Tibial artery (tissue), 4 donors: ENCODE results near the gene NBL1.
"Not testable (repeated sequence)": the region's sequence is repeated elsewhere in the genome, so short reads cannot be mapped to it uniquely, and the experiment has no call there.

ENCODE experiments used
- DNase-seq, 2 donors: peaks; one replicate each; pipeline ENCODE4 v3.0.0-alpha.2; 2019
- H3K27ac ChIP-seq, 2 donors: fragments of 200-600 bp; sonication (generic) in 1 of 2; 1 replicate in 1 of 2; 2 replicates in 1 of 2; pipeline ENCODE4 v1.5.1; 2018 to 2019; ENCODE audit warnings: mild to moderate bottlenecking in 1 of 2
- H3K27me3 ChIP-seq, 2 donors: fragments of 200-600 bp; sonication (generic) in 1 of 2; one replicate each; pipeline versions ENCODE4 v1.5.1 to v1.6.0; 2016 to 2019
- H3K36me3 ChIP-seq, 3 donors: fragments of 200-600 bp; sonication (generic) in 2 of 3; one replicate each; pipeline ENCODE4 v1.5.1; 2016 to 2019; ENCODE audit warnings: mild to moderate bottlenecking in 2 of 3
- H3K4me1 ChIP-seq, 4 donors: fragments of 200-600 bp; sonication (generic) in 2 of 4; 1 replicate in 3 of 4; 2 replicates in 1 of 4; pipeline ENCODE4 v1.5.1; 2016 to 2019
- H3K4me3 ChIP-seq, 2 donors: fragments of 200-600 bp; sonication (generic) in 1 of 2; 1 replicate in 1 of 2; 2 replicates in 1 of 2; pipeline ENCODE4 v1.5.1; 2018 to 2019; ENCODE audit warnings: mild to moderate bottlenecking in 2 of 2
- H3K9me3 ChIP-seq, 3 donors: fragments of 200-600 bp; sonication (generic) in 1 of 3; one replicate each; pipeline ENCODE4 v1.5.1; 2016 to 2019
- intact Hi-C: fragments of 100-400 bp; cut with DNase I; formaldehyde crosslinking; loops from one replicate; pipeline ENCODE4 v1.15.0; 2023; ENCODE audit warnings: low total_unique reads
- TF ChIP-seq, protein P1 (sequence below), 2 experiments: fragments of 200-600 bp in 1 of 2; fragments of 450-650 bp in 1 of 2; IDR thresholded peaks; one replicate each; pipeline ENCODE4 v1.5.1; 2017 to 2019; ENCODE audit warnings: antibody characterized with exemption in 2 of 2, mild to moderate bottlenecking in 1 of 2, moderate library complexity in 1 of 2

NBL1 gene

DNA sequence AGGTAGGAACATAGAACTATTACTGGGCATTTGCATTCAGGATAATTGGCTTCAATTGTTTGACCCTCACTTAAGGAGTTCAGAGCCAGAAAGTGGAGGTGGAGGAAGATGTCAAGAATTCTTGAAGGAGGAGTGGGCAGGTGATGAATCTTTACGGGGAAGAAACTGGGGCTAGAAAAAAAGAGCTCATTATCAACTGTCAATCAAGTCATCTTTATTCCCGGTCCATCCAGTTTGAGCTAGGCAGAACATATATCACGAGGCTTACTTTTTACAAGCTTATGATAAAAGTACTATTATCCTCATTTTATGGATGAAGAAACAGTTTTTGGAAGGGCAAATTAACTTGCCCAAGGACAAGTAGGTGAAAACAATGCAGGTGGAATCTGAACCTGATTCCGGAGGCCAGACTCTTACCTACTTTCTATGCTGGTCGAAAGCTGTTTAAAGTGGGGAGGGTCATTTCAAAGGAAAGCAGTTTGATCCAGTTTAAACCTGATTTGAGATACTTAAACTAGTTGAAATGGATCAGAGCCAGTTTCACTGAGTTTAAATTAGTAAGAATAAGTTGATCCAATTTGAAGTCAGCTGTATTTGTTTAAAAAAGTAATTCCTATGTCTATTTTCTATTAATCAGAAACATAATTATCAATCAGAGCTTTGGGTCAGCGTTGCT, 13.3 kb upstream of the NBL1 start:
- H3K4me1 ChIP-seq, result peaks cover 0 to 23% (median under 1%) of the 10 kb centered on the region in 4 donors

DNA sequence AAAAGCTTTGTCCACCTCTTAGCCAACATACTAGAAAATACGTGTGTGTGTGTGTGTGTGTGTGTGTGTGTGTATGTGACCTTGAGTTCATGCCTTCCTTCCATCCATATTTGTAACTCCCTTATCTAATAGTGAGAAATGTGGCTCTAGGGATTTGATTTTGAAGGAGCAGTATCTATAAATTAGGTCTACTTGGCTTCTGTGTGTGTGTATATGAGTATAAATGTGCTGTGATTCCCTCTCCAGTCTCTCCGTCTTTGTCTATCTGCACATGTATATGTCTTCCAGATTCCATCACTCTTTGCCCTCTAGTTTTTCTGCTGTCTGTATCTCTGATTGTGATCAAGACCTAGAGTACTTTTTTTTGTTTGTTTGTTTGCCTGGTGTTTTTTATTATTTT, 11.9 kb upstream of the NBL1 start:
- TF ChIP-seq, protein P1, sequence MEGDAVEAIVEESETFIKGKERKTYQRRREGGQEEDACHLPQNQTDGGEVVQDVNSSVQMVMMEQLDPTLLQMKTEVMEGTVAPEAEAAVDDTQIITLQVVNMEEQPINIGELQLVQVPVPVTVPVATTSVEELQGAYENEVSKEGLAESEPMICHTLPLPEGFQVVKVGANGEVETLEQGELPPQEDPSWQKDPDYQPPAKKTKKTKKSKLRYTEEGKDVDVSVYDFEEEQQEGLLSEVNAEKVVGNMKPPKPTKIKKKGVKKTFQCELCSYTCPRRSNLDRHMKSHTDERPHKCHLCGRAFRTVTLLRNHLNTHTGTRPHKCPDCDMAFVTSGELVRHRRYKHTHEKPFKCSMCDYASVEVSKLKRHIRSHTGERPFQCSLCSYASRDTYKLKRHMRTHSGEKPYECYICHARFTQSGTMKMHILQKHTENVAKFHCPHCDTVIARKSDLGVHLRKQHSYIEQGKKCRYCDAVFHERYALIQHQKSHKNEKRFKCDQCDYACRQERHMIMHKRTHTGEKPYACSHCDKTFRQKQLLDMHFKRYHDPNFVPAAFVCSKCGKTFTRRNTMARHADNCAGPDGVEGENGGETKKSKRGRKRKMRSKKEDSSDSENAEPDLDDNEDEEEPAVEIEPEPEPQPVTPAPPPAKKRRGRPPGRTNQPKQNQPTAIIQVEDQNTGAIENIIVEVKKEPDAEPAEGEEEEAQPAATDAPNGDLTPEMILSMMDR (IDR thresholded peaks at IDR 0.05), result no peak
- peaks cover 0 to 31% (median 4%) of the 10 kb centered on the region in 4 donors for H3K4me1 ChIP-seq
- no peak for DNase-seq
- no peaks in the 10 kb centered on the region for H3K9me3 ChIP-seq
- intact Hi-C loops, result no loop called here
- no peak overlapping the region for H3K4me3 ChIP-seq
- H3K36me3 ChIP-seq, result peaks cover 6 to 10% (median 8%) of the 10 kb centered on the region in 3 donors
- H3K27me3 ChIP-seq, result no peaks in the 10 kb centered on the region
- no peak overlapping the region for H3K27ac ChIP-seq

More for the DNA sequence above, 13.3 kb upstream of the NBL1 start:
- H3K27me3 ChIP-seq, result no peaks in the 10 kb centered on the region
- intact Hi-C loops, result no loop called here
- no peak for DNase-seq
- peaks cover 19 to 24% (median 21%) of the 10 kb centered on the region in 3 donors for H3K36me3 ChIP-seq
- no peak overlapping the region for H3K4me3 ChIP-seq
- TF ChIP-seq, protein P1 (IDR thresholded peaks at IDR 0.05), result no peak
- no peak overlapping the region for H3K27ac ChIP-seq
- no peaks in the 10 kb centered on the region for H3K9me3 ChIP-seq

DNA sequence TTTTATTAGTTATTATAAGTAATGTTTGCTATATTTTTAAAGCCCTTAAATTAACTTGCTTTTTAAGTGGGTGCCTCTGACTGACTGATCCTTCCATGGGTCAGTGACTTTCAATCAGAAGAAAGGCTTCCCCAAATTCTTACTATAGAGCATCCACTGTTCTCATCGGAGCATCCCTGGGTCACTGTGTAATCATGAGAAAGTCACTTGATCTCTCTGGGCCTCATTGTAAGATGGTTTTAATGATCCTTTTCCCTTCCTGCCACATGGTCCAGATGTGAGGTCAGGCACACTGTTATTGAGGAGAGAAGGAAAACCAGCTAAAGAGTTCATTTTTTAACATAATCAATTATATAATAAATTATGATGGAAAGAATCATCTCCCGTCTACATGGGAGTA, 11.0 kb upstream of the NBL1 start:
- no peaks in the 10 kb centered on the region for H3K9me3 ChIP-seq

DNA sequence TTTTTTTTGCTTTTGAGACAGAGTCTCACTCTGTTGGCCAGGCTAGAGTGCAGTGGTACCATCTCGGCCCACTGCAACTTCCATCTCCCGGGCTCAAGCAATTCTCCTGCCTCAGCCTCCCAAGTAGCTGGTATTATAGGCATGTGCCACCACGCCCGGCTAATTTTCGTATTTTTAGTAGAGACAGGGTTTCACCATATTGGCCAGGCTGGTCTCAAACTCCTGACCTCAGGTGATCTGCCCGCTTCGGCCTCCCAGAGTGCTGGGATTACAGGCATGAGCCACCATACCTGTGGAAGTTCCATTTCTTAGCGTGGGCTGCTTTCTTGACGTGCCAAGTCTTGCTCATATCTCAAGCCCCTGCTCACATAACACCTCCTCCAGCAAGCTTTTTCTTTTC, 9.0 kb upstream of the NBL1 start:
- intact Hi-C loops, H3K27me3 ChIP-seq, DNase-seq, H3K9me3 ChIP-seq, H3K4me3 ChIP-seq, H3K36me3 ChIP-seq: not testable (repeated sequence)
- H3K27ac ChIP-seq, result peak overlapping the region; percentile 52 to 71
- H3K4me1 ChIP-seq, result peaks cover 0 to 18% (median 5%) of the 10 kb centered on the region in 4 donors

More for the DNA sequence above, 11.0 kb upstream of the NBL1 start:
- DNase-seq, result no peak
- H3K36me3 ChIP-seq, result peaks cover 0 to 1% (median 0%) of the 10 kb centered on the region in 3 donors
- intact Hi-C loops, result no loop called here
- no peak overlapping the region for H3K27ac ChIP-seq
- TF ChIP-seq, protein P1 (IDR thresholded peaks at IDR 0.05), result no peak
- H3K4me3 ChIP-seq, result no peak overlapping the region
- H3K4me1 ChIP-seq, result peaks cover 0 to 31% (median 4%) of the 10 kb centered on the region in 4 donors
- H3K27me3 ChIP-seq, result no peaks in the 10 kb centered on the region

DNA sequence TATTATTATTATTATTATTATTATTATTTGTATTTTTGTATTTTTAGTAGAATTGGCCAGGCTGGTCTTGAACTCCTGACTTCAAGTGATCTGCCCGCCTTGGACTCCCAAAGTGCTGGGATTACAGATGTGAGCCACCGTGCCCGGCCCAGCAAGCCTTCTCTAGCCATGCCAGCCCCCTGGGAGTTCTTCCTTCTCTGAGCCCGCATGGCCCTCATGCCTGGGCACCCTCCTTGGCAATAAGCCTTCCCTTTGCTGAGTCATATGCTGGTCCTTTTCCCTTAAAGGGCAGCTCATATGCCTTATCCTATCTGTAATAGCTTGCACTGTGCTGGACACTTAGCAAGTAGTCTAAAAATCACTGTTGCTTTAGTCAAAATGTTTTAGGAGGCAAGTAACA, 8.5 kb upstream of the NBL1 start:
- TF ChIP-seq, protein P1 (IDR thresholded peaks at IDR 0.05), result no peak
- peak in 1 of 2 donors; percentile 93 for DNase-seq
- Histone ChIP-seq H3K4me1 (peaks cover 0 to 18% (median 8%) of the 10 kb centered on the region in 4 donors), H3K27ac (peak overlapping the region; percentile 52 to 71), H3K4me3 (no peak overlapping the region), H3K27me3 (no peaks in the 10 kb centered on the region), H3K9me3 (no peaks in the 10 kb centered on the region), H3K36me3 (no peaks in the 10 kb centered on the region)
- intact Hi-C loops, result no loop called here

DNA sequence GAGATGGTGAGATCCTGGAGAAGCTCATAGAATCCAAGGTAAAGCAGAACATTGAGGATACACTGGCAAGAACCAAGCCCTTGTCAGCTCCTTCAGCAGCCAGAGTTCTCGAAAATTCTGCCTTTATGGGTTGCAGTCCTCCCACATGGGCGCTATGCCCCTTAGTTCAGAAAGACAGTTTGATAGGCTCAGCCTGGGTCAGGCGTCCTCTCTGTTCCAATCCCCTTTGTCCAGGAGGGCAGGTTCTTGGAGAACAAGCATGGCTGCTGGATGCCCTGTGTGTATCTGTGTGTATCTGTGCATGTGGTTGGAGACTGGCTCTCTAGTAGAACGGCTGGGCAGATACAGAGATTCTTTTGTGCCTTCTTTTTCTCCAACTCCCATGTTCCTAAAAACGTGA, 8.0 kb upstream of the NBL1 start:
- Histone ChIP-seq H3K9me3 (no peaks in the 10 kb centered on the region), H3K4me1 (peaks cover 0 to 18% (median 10%) of the 10 kb centered on the region in 4 donors), H3K36me3 (no peaks in the 10 kb centered on the region), H3K27ac (peak overlapping the region; percentile 52 to 71), H3K27me3 (no peaks in the 10 kb centered on the region), H3K4me3 (no peak overlapping the region)
- DNase-seq, result no peak
- intact Hi-C loops, result no loop called here
- TF ChIP-seq, protein P1 (IDR thresholded peaks at IDR 0.05), result no peak

DNA sequence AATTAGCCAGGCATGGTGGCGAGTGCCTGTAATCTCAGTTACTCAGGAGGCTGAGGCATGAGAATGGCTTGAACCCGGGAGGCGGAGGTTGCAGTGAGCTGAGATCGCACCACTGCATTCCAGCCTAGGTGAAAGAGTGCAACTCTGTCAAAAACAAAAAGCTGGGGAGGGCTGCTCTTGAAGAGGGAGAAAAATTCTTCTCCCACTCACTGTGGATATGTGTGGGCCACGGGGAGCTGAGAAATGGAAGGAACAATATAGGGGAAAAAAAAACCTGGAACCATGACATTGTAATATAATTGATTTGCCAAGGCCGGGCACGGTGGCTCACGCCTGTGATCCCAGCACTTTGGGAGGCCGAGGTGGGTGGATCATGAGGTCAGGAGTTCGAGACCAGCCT, 7.4 kb upstream of the NBL1 start:
- H3K4me3 ChIP-seq, H3K9me3 ChIP-seq, DNase-seq, intact Hi-C loops, H3K27me3 ChIP-seq, H3K36me3 ChIP-seq: not testable (repeated sequence)
- H3K27ac ChIP-seq, result peak overlapping the region; percentile 52 to 71
- H3K4me1 ChIP-seq, result peaks cover 0 to 18% (median 10%) of the 10 kb centered on the region in 4 donors
